GM12892 (cell line): Measurements from ENCODE around the gene SNAPC4.
"Not testable (repeated sequence)": the region's sequence is repeated elsewhere in the genome, so short reads cannot be mapped to it uniquely, and the experiment has no call there.

Source experiments
- DNase-seq: peaks from one replicate; pipeline ENCODE4 v3.0.0; 2011; ENCODE audit not compliant: insufficient read length
- FAIRE-seq: peaks from 2 replicates; lab custom pipeline; 2011; peaks lifted over from hg19 to GRCh38; lab: Jason Lieb, UNC
- POLR2A ChIP-seq: IDR thresholded peaks from 2 replicates; pipeline ENCODE4 v1.6.1; 2011; ENCODE audit warnings: low read depth, low read length, control low read depth
- POLR2AphosphoS5 ChIP-seq: IDR thresholded peaks from 2 replicates; pipeline ENCODE4 v1.6.1; 2011; ENCODE audit warnings: low read depth, low read length, control low read depth
- TAF1 ChIP-seq: IDR thresholded peaks from 2 replicates; pipeline ENCODE4 v1.6.1; 2011; ENCODE audit warnings: low read depth, mild to moderate bottlenecking, control low read depth, low read length, borderline replicate concordance

The SNAPC4 gene

GRCh38 chr9:136353088-136353487, 46.9 kb downstream of the SNAPC4 start:
- TF ChIP-seq POLR2AphosphoS5 (no peak), POLR2A (no peak), TAF1 (no peak)
- no peak for FAIRE-seq

GRCh38 chr9:136352682-136353081, 47.3 kb downstream of the SNAPC4 start:
- DNase-seq (no peak), FAIRE-seq (no peak)
- TF ChIP-seq POLR2A (no peak), TAF1 (no peak), POLR2AphosphoS5 (no peak)

More at GRCh38 chr9:136353088-136353487, 46.9 kb downstream of the SNAPC4 start:
- no peak for DNase-seq

GRCh38 chr9:136351868-136352267, 48.1 kb downstream of the SNAPC4 start:
- not testable (repeated sequence) for DNase-seq, FAIRE-seq

GRCh38 chr9:136351252-136351800, 48.6 kb downstream of the SNAPC4 start:
- DNase-seq: no peak
- FAIRE-seq: no peak
- TF ChIP-seq POLR2A (no peak), TAF1 (no peak), POLR2AphosphoS5 (no peak)
